HG03442 (cell line): Measurements from ENCODE around the gene PEX5.
"Not testable (repeated sequence)": the region's sequence is repeated elsewhere in the genome, so short reads cannot be mapped to it uniquely, and the experiment has no call there.

ENCODE experiments used
- ATAC-seq: cut with Tn5 transposase; IDR thresholded peaks from one replicate; pipeline ENCODE4 v1.9.1; 2021; ENCODE audit warnings: mild to moderate bottlenecking, moderate library complexity; ENCODE audit not compliant: unreplicated experiment

The PEX5 gene

GRCh38 chr12:7158781-7159609, 30.5 kb upstream of the PEX5 start:
- no peak for ATAC-seq

GRCh38 chr12:7160183-7160582, 29.3 kb upstream of the PEX5 start:
- ATAC-seq: no peak

GRCh38 chr12:7161327-7161726, 28.2 kb upstream of the PEX5 start:
- ATAC-seq: no peak

GRCh38 chr12:7161811-7162210, 27.7 kb upstream of the PEX5 start:
- ATAC-seq: no peak

- ATAC-seq: no peak
Measured at GRCh38 chr12:7162691-7163114, 26.8 kb upstream of the PEX5 start.

GRCh38 chr12:7169951-7170350, 19.5 kb upstream of the PEX5 start:
- no peak for ATAC-seq

- no peak for ATAC-seq
Measured at GRCh38 chr12:7171854-7172253, 17.6 kb upstream of the PEX5 start.

- no peak for ATAC-seq
Measured at GRCh38 chr12:7175493-7175892, 14.0 kb upstream of the PEX5 start.

GRCh38 chr12:7176595-7176994, 12.9 kb upstream of the PEX5 start:
- ATAC-seq: no peak

GRCh38 chr12:7178481-7178880, 11.0 kb upstream of the PEX5 start:
- ATAC-seq: no peak

- no peak for ATAC-seq
Measured at GRCh38 chr12:7180685-7181084, 8.8 kb upstream of the PEX5 start.

- not testable (repeated sequence) for ATAC-seq
Measured at GRCh38 chr12:7186058-7186457, 3.4 kb upstream of the PEX5 start.

- peak; percentile 29 for ATAC-seq
Measured at GRCh38 chr12:7188562-7189397, 706 bp upstream of the PEX5 start.

GRCh38 chr12:7190268-7191055, 976 bp downstream of the PEX5 start:
- no peak for ATAC-seq

- ATAC-seq: no peak
Measured at GRCh38 chr12:7193674-7194073, 4.2 kb downstream of the PEX5 start.

- ATAC-seq: no peak
Measured at GRCh38 chr12:7197841-7198240, 8.4 kb downstream of the PEX5 start.

- no peak for ATAC-seq
Measured at GRCh38 chr12:7203109-7203508, 13.6 kb downstream of the PEX5 start.

- no peak for ATAC-seq
Measured at GRCh38 chr12:7205091-7205490, 15.6 kb downstream of the PEX5 start.

GRCh38 chr12:7206691-7207090, 17.2 kb downstream of the PEX5 start:
- ATAC-seq: no peak

- ATAC-seq: no peak
Measured at GRCh38 chr12:7207866-7208625, 18.6 kb downstream of the PEX5 start.

- no peak for ATAC-seq
Measured at GRCh38 chr12:7209958-7210357, 20.5 kb downstream of the PEX5 start.
